Brain microvascular endothelial cell (primary cell): Measurements from ENCODE around the gene ZFPM1.
"Not testable (repeated sequence)": the region's sequence is repeated elsewhere in the genome, so short reads cannot be mapped to it uniquely, and the experiment has no call there.

Source experiments
- DNase-seq: peaks from one replicate; pipeline ENCODE4 v3.0.0-alpha.2; 2020
- H3K27ac ChIP-seq: fragments of 250-450 bp; sonication (Bioruptor Pico); 2 replicates; pipeline ENCODE4 v1.5.1; 2020; ENCODE audit warnings: mild to moderate bottlenecking, moderate library complexity
- H3K27me3 ChIP-seq: fragments of 250-450 bp; sonication (Bioruptor Pico); replicated peaks from 2 replicates; pipeline ENCODE4 v1.5.1; 2020; ENCODE audit warnings: mild to moderate bottlenecking
- H3K36me3 ChIP-seq: fragments of 250-450 bp; sonication (Bioruptor Pico); replicated peaks from 2 replicates; pipeline ENCODE4 v1.5.1; 2020; ENCODE audit warnings: mild to moderate bottlenecking
- H3K4me3 ChIP-seq: 2 replicates; pipeline ENCODE4 v1.5.1; 2011; ENCODE audit warnings: low read depth, mild to moderate bottlenecking, control low read depth, low read length, moderate library complexity
- CTCF ChIP-seq: IDR thresholded peaks from 2 replicates; pipeline ENCODE4 v1.5.1; 2011; ENCODE audit warnings: low read depth, mild to moderate bottlenecking, moderate library complexity, low read length, control low read depth, inconsistent platforms; ENCODE audit errors: missing control alignments
- in situ Hi-C: cut with HindIII; loops from 2 replicates; pipeline ENCODE4 v1.10.0; 2017; ENCODE audit warnings: low sequenced_read_pairs, low pct_ligation_motif_present

Gene ZFPM1

GRCh38 chr16:88407042-88407420, 46.0 kb upstream of the ZFPM1 start:
- H3K27ac ChIP-seq: no peak overlapping the region
- DNase-seq: no peak
- H3K27me3 ChIP-seq: no peaks in the 10 kb centered on the region
- peaks cover 10% of the 10 kb centered on the region for H3K36me3 ChIP-seq
- in situ Hi-C loops: no loop called here
- TF ChIP-seq CTCF: no peak
- H3K4me3 ChIP-seq: no peak overlapping the region

GRCh38 chr16:88407807-88408206, 45.3 kb upstream of the ZFPM1 start:
- H3K36me3 ChIP-seq: peaks cover 10% of the 10 kb centered on the region
- TF ChIP-seq CTCF: no peak
- DNase-seq: no peak
- H3K4me3 ChIP-seq: no peak overlapping the region
- H3K27ac ChIP-seq: no peak overlapping the region
- no peaks in the 10 kb centered on the region for H3K27me3 ChIP-seq
- in situ Hi-C loops: no loop called here

GRCh38 chr16:88408561-88409142, 44.4 kb upstream of the ZFPM1 start:
- H3K4me3 ChIP-seq: no peak overlapping the region
- H3K27ac ChIP-seq: no peak overlapping the region
- H3K36me3 ChIP-seq: peaks cover 10% of the 10 kb centered on the region
- no peaks in the 10 kb centered on the region for H3K27me3 ChIP-seq
- TF ChIP-seq CTCF: no peak
- DNase-seq: no peak
- in situ Hi-C loops: no loop called here

GRCh38 chr16:88409296-88410065, 43.6 kb upstream of the ZFPM1 start:
- H3K36me3 ChIP-seq: peaks cover 7% of the 10 kb centered on the region
- H3K27ac ChIP-seq: no peak overlapping the region
- in situ Hi-C loops: no loop called here
- no peak for DNase-seq
- no peaks in the 10 kb centered on the region for H3K27me3 ChIP-seq
- no peak for TF ChIP-seq CTCF
- no peak overlapping the region for H3K4me3 ChIP-seq

GRCh38 chr16:88410297-88410968, 42.6 kb upstream of the ZFPM1 start:
- in situ Hi-C loops, H3K4me3 ChIP-seq, H3K36me3 ChIP-seq, H3K27me3 ChIP-seq, H3K27ac ChIP-seq, DNase-seq: not testable (repeated sequence)

- Histone ChIP-seq H3K36me3 (peaks cover 10% of the 10 kb centered on the region), H3K27me3 (no peaks in the 10 kb centered on the region), H3K27ac (no peak overlapping the region), H3K4me3 (no peak overlapping the region)
- no peak for DNase-seq
- in situ Hi-C loops: no loop called here
- TF ChIP-seq CTCF: no peak
These were observed 41.0 kb upstream of the ZFPM1 start for GRCh38 chr16:88411951-88412576.
